Renal cortex interstitium (tissue), 11 donors: ENCODE results near the gene SCARB2. TPM values are rescaled to one million over a fixed set of nuclear protein-coding genes. Genes with fewer than 3 reads are reported as not detected.

Experiments
- DNase-seq, 11 donors: peaks; one replicate each; pipeline ENCODE4 v3.0.0-alpha.2; 2013; ENCODE audit warnings: low read depth in 9 of 11, low spot score in 4 of 11; ENCODE audit errors: extremely low read depth in 1 of 11
- polyA plus RNA-seq, 3 donors: library from polyadenylated mRNA; unstranded; fragments of 120-200 nt; gene quantifications; one replicate each; pipeline ENCODE4 v1.2.1, GENCODE V29; 2013; ENCODE audit not compliant: insufficient read length in 3 of 3

SCARB2 gene
- polyA plus RNA-seq, 3 donors = 163 to 202 (median 170) TPM

GRCh38 chr4:76179398-76180318 is 34.0 kb downstream of the SCARB2 start:
- peak in 10 of 11 donors; percentile 47 to 80 (median 64) for DNase-seq

GRCh38 chr4:76178296-76178695 is 35.3 kb downstream of the SCARB2 start:
- DNase-seq = no peak

GRCh38 chr4:76177709-76178108 is 35.9 kb downstream of the SCARB2 start:
- no peak for DNase-seq

DNA sequence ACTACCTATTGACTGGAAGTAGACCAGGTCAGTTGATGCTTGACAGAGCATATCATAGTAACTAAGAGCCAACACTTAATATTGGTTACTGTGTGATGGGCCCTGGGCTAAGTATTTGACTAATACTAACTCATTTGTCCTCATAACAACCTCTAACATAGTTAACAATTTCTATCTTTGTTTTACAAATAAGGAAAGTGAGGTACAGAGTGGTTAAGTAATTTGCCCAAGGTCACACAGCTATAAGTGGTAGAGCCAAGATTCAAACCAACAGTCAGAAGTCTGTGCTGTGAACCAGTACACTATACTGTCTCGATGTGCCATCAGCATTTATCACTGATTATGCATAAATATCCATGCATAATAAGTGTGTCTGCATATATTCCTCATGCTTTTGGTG is 38.3 kb downstream of the SCARB2 start:
- DNase-seq = no peak

DNA sequence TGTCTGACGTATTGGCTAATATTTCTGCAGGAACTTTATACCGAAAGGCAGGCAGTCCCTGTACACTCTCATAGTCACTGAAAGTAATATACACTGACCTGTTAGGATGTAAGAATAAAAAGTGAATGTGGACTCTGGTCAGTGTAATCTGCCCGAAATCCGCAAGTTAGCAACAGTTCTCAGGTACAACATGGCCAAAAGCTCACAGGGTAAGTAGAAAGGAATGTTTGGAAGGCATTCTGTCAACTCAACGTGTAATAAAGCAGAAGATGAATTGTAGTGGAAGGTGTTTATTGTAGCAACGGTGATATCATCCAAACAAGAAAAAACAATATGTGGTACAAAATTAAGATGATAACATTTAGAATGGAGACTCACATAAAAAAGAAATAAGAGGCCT is 39.4 kb downstream of the SCARB2 start:
- DNase-seq = no peak

DNA sequence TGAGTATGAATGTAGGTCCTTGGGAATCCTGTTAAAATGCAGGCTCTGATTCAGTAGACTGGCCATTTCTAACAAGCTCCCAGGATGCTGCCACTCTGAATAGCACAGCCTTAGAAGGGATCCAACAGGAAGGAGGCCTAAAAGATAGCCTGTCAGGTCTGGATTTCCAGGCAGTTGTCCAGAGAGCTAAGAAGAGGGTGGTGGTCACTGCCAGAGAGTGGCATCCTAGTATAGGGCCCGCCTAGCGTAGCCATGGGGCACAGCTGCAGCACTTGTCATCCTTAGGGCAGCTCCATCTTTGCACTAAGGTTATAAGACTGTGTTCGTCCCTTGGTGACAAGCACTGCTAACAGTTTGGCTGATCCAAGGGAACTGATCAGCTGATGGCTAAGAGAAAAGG is 44.9 kb downstream of the SCARB2 start:
- no peak for DNase-seq

DNA sequence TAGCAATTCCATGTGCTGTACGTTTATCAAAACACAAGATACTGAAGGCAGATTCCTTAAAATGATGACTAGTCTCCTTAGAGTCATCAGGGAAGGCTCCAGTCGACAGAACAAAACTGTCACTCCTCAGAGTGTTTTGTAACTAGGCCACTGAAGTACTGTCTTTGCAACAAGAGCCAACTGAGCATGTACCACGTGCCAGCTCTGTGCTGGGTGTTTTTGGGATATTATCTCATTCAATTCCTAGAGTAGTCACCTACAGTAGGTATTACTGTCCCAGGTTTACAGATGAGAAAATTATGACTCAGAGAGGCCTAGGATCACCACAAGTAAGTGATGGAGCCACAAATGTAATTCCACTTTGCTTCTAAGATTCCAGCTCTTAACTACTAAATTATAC is 47.1 kb downstream of the SCARB2 start:
- DNase-seq = no peak

- no peak for DNase-seq
These were observed 53.3 kb downstream of the SCARB2 start for GRCh38 chr4:76160355-76160754.

DNA sequence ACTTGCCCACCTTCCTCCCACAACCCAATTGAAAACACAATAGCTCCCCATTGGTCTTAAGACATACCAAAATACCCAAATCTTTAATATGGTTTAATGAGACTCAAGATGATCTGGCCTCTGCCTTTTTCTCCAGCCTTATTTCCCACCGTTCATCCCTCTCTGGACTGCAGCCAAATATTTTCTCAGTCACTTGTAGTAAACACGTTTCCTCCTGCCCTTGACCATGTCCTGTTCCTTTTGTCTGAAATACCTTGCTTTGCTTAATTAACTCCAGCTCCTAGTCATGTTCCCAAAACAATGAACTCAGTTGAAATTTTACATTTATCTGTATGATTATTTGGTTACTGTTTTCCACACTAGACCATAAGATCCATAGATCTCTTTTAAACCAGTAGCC is 57.0 kb downstream of the SCARB2 start:
- peak in 1 of 11 donors; percentile 11 for DNase-seq

- DNase-seq = no peak
These were observed 57.6 kb downstream of the SCARB2 start for GRCh38 chr4:76155979-76156378.

- DNase-seq = no peak
These were observed 60.3 kb downstream of the SCARB2 start for GRCh38 chr4:76153356-76153755.

- peak; percentile 93 to 96 (median 94) for DNase-seq
These were observed 65.3 kb downstream of the SCARB2 start, which contains the start of gene NUP54 for GRCh38 chr4:76148142-76148865. TSS of gene NUP54 (minus strand) at chr4:76148397. CDS start at chr4:76148374, 23 bp downstream.

DNA sequence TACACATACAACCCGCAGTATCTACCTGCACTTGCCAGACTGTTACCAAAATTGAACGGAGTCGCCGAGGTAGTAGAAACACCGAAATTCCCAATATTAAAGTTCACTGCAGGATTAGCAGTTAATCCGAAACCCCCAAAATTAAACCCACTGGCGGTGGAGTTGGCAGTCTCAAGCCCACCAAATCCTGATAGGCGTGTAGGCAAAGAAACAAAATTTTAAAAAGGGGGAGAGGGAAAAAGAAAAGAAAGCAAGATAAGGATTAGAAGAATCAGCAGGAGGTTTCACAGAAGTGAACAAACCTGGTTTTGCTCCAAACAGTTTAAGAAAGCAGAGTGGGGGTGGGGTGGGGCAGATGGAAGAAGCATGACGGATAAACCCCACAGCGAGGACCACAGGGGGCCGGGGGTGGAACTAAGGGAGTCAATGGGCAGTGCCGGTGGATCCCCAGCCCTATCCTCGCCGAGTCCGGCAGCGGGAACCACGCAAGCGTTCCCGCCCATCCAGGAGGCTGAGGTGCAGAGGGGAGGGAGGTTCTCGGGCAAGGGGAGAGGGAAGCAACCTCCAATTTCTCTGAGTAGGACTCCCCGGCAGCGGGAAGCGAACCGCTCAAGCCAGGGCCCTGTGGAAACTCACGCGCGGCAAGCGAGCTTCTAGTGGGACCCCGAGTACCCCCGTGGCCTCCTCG is 66.0 kb downstream of the SCARB2 start:
- peak; percentile 24 to 49 (median 30) for DNase-seq

DNA sequence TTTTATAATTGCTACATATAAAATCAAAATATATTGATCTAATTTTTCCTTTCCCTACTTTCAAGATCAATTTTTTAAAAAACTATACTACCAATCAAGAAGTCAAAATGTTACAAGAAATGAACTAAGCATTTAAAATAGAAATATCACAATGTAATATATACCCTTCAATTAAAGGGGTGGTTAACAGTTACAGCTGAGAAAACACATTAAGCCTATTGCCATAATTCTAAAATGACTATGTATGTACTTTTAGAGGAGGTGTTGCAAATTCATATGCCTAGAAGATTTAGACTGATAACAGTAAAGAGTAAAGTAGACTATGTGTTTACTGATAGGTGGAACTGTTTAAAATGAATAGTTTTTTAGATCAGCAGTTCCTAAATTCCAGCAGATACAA is 69.1 kb downstream of the SCARB2 start:
- no peak for DNase-seq

DNA sequence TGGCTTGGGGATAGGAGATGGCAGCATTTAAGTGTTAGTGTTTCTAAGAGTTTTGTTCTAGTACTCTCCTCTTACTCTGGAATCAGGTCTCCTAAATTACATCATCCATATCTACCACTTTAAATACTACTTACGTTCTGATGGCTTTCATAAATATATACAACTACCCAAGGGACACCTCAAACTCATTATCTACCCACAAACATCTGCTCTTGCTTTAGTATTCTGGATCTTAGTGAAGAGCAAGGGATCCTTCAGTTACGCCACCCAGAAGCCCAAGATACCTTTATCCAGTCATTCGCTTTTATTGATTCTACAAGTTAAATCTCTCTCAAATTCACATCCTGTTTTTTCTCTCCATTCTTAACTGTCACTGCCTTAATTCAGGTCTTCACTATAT is 72.4 kb downstream of the SCARB2 start:
- DNase-seq = no peak

DNA sequence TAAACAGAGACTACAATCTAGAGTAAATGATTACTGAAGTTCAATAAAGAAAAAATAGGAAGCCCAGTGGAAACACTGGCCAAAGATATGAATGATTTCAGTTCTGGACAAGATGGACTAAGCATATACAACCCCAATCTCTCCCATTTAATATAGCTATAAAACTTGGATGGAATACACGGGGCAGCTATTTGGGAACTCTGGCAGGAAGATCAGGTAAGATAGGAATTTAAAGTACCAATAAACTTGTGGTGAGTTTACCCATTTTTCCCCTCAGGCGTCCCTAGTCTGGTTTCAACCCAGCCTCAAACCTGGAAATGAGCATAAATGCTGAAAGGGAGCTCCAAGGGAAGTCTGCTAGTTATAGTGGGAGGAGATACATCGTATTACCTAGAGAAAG is 85.9 kb downstream of the SCARB2 start:
- no peak for DNase-seq

DNA sequence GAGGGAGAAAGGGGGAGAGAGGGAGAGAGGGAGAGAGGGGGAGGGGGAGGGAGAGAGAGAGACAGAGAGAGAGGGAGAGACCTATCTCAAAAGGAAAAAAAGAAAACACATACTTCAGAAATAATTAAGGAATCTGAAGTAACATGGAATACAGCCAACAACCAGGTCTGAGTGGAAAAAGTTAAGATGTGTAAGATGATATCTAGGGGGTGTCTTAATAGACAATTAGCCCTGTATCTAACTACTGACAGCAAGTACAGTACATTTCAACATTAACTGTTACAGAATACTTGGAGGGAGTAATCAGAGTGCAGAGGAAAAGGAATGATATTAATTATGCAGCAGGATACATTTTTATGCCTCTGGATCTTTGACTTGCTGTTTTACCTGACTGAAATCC is 87.8 kb downstream of the SCARB2 start:
- no peak for DNase-seq

- no peak for DNase-seq
These were observed 93.4 kb downstream of the SCARB2 start for GRCh38 chr4:76120199-76120598.

DNA sequence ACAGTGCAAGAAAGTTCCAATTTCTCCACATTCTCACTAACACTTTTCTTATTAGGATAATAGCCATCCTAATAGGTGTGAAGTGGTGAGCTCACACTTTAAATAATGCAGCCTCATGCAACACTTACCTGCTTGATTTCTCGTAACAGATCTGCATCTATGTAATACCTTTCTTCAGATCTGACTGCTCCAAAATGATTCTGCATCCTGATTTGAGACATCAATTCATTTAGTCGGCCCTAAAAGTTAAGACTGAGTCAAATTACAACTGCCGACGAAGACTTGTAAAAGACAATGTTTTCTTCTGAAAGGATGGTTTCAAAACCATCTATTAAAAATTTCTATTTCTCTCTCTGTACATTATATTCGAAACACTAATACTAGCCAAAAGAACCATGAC is 96.1 kb downstream of the SCARB2 start:
- DNase-seq = no peak

GRCh38 chr4:76116821-76117220 is 96.8 kb downstream of the SCARB2 start:
- no peak for DNase-seq
